B cell (primary cell): ENCODE measurements around the gene CALML5. TPM values are rescaled to one million over a fixed set of nuclear protein-coding genes. Genes with fewer than 3 reads are reported as not detected.

Source experiments
- ATAC-seq: fragments of 200-7000 bp; cut with Tn5 transposase; one replicate; pipeline ENCODE4 v1.10.0; 2021; ENCODE audit warnings: low read depth, mild to moderate bottlenecking, moderate number of reproducible peaks, moderate library complexity
- CTCF ChIA-PET: fragments of 350-600 bp; sonication (Branson Sonifier 250); formaldehyde crosslinking; loops from one replicate; lab custom pipeline; 2021; ENCODE audit warnings: antibody characterized with exemption, inconsistent platforms; lab: Charles Lee
- POLR2A ChIA-PET: fragments of 350-600 bp; sonication (Branson Sonifier 250); formaldehyde crosslinking; loops from one replicate; lab custom pipeline; 2021; ENCODE audit warnings: antibody characterized with exemption; lab: Charles Lee
- DNase-seq: peaks from one replicate; pipeline ENCODE4 v3.0.0; 2013
- H2AFZ ChIP-seq: 2 replicates; pipeline ENCODE4 v1.6.1; 2012; ENCODE audit warnings: mild to moderate bottlenecking, low read depth, low read length; ENCODE audit not compliant: insufficient read depth, poor library complexity, severe bottlenecking
- H3K27ac ChIP-seq, 2 donors: 1 replicate in 1 of 2; 2 replicates in 1 of 2; pipeline ENCODE4 v1.5.1; 2012 to 2013; ENCODE audit warnings: low read length in 2 of 2, mild to moderate bottlenecking in 2 of 2, moderate library complexity in 1 of 2
- H3K27me3 ChIP-seq, 4 experiments: fragments of 200-600 bp in 1 of 4; sonication (generic) in 1 of 4; replicated peaks in 1 of 4; 1 replicate in 2 of 4; 2 replicates in 2 of 4; pipeline versions ENCODE4 v1.6.1 to v1.7.0; 2013 to 2016; ENCODE audit warnings: low read length in 3 of 4, mild to moderate bottlenecking in 2 of 4, mixed read lengths in 1 of 4, moderate library complexity in 1 of 4; ENCODE audit not compliant: insufficient read depth in 4 of 4, control insufficient read depth in 3 of 4; ENCODE audit errors: control extremely low read depth in 1 of 4
- H3K36me3 ChIP-seq, 2 experiments: replicated peaks in 1 of 2; 1 replicate in 1 of 2; 2 replicates in 1 of 2; pipeline versions ENCODE4 v1.6.1 to v1.7.1; 2013; ENCODE audit warnings: low read length in 1 of 2; ENCODE audit not compliant: insufficient read depth in 2 of 2, control insufficient read depth in 1 of 2; ENCODE audit errors: control extremely low read depth in 1 of 2, extremely low read depth in 1 of 2
- H3K4me1 ChIP-seq, 2 donors: fragments of 200-600 bp in 1 of 2; sonication (generic) in 1 of 2; 1 replicate in 1 of 2; 2 replicates in 1 of 2; pipeline versions ENCODE4 v1.5.1 to v1.6.1; 2013 to 2017; ENCODE audit warnings: low read length in 2 of 2; ENCODE audit not compliant: control insufficient read depth in 2 of 2, insufficient read depth in 2 of 2
- H3K4me2 ChIP-seq: replicated peaks from 2 replicates; pipeline ENCODE3; 2012; ENCODE audit warnings: mild to moderate bottlenecking, low read depth, low read length; ENCODE audit not compliant: poor library complexity, severe bottlenecking
- H3K4me3 ChIP-seq, 5 experiments: fragments of 200-600 bp in 1 of 5; sonication (generic) in 1 of 5; 1 replicate in 3 of 5; 2 replicates in 2 of 5; pipeline versions ENCODE4 v1.5.1 to v1.7.0; 2011 to 2016; ENCODE audit warnings: low read length in 4 of 5, mild to moderate bottlenecking in 4 of 5, low read depth in 2 of 5, control low read depth in 1 of 5, moderate library complexity in 1 of 5; ENCODE audit not compliant: insufficient read depth in 1 of 5; ENCODE audit errors: control extremely low read depth in 1 of 5, extremely low read depth in 1 of 5
- H3K79me2 ChIP-seq: fragments of 200-600 bp; sonication (generic); one replicate; pipeline ENCODE4 v1.6.0; 2016; ENCODE audit warnings: low read length; ENCODE audit not compliant: control insufficient read depth, insufficient read depth
- H3K9ac ChIP-seq: fragments of 200-600 bp; sonication (generic); 2 replicates; pipeline ENCODE4 v1.6.1; 2017; ENCODE audit warnings: mild to moderate bottlenecking, low read length, moderate library complexity
- H3K9me3 ChIP-seq, 3 donors: one replicate each; pipeline versions ENCODE4 v1.6.1 to v1.7.1; 2013; ENCODE audit warnings: low read length in 2 of 3; ENCODE audit not compliant: control insufficient read depth in 2 of 3, insufficient read depth in 1 of 3; ENCODE audit errors: control extremely low read depth in 1 of 3
- H4K20me1 ChIP-seq: 2 replicates; pipeline ENCODE4 v1.6.0; 2012; ENCODE audit warnings: mild to moderate bottlenecking, low read length; ENCODE audit not compliant: insufficient read depth, control insufficient read depth, poor library complexity, severe bottlenecking
- H3K27ac Mint-ChIP-seq: one replicate; pipeline ENCODE4 v1.8.0; 2021; ENCODE audit warnings: mixed read lengths
- H3K27me3 Mint-ChIP-seq: one replicate; pipeline ENCODE4 v1.8.0; 2021; ENCODE audit warnings: mixed read lengths
- H3K4me1 Mint-ChIP-seq: one replicate; pipeline ENCODE4 v1.8.0; 2021; ENCODE audit warnings: mixed read lengths
- H3K4me3 Mint-ChIP-seq: one replicate; pipeline ENCODE4 v1.8.0; 2021; ENCODE audit warnings: mixed read lengths
- H3K9me3 Mint-ChIP-seq: one replicate; pipeline ENCODE4 v1.8.0; 2022; ENCODE audit warnings: mixed read lengths; ENCODE audit not compliant: insufficient read depth
- CTCF ChIP-seq: fragments of 200-600 bp; IDR thresholded peaks from one replicate; pipeline ENCODE4 v1.8.0; 2022; ENCODE audit warnings: antibody characterized with exemption, mild to moderate bottlenecking
- EZH2 ChIP-seq: IDR thresholded peaks from 2 replicates; pipeline ENCODE4 v1.6.1; 2012; ENCODE audit warnings: borderline replicate concordance, low read depth, mild to moderate bottlenecking, moderate library complexity, low read length; ENCODE audit not compliant: insufficient read depth, poor library complexity, severe bottlenecking
- WGBS: methylation state at CpG from one replicate; pipeline ENCODE4 v1.1.5; 2013; ENCODE audit warnings: missing lambda C conversion rate; ENCODE audit not compliant: insufficient coverage; 5-methylcytosine and 5-hydroxymethylcytosine counted together
- intact Hi-C: fragments of 100-400 bp; cut with micrococcal nuclease; formaldehyde crosslinking; loops from one replicate; pipeline ENCODE4 v1.10.0; 2022
- polyA plus RNA-seq: library from polyadenylated mRNA; depleted of rRNA; stranded (reverse); fragments of >200 nt; gene quantifications from 2 replicates; pipeline ENCODE4 v1.2.3, GENCODE V29; 2012
- total RNA-seq, 2 donors: library from RNA; stranded (reverse); fragments of 120-200 nt in 1 of 2; gene quantifications; 1 replicate in 1 of 2; 2 replicates in 1 of 2; pipeline versions ENCODE4 v1.2.3 to v1.2.4, GENCODE V29; 2013 to 2022

CALML5 gene
- total and polyA plus RNA-seq, 2 donors (not counting 1 experiment from before 2014, with no cell fraction given), result not detected

GRCh38 chr10:5503477-5503835 lies 4.1 kb upstream of the CALML5 start:
- H3K27me3 ChIP-seq, result peaks cover 0 to 4% (median 1%) of the 10 kb centered on the region in 4 experiments
- no peaks in the 10 kb centered on the region for H3K4me1 ChIP-seq
- H3K27ac ChIP-seq, result no peak overlapping the region
- no peaks in the 10 kb centered on the region for H3K4me1 Mint-ChIP-seq
- ATAC-seq (no peak), DNase-seq (no peak)
- no peak overlapping the region for H3K4me3 ChIP-seq
- peaks cover 14% of the 10 kb centered on the region for H3K27me3 Mint-ChIP-seq
- H3K9me3 ChIP-seq, result no peaks in the 10 kb centered on the region
- H3K9me3 Mint-ChIP-seq, result no peaks in the 10 kb centered on the region
- no peaks in the 10 kb centered on the region for H3K79me2 ChIP-seq
- CTCF ChIA-PET, result no interaction called here
- H2AFZ ChIP-seq, result no peak overlapping the region
- TF ChIP-seq EZH2 (no peak), CTCF (no peak)
- no peak overlapping the region for H3K9ac ChIP-seq
- no peaks in the 10 kb centered on the region for H3K36me3 ChIP-seq
- intact Hi-C loops, result no loop called here
- POLR2A ChIA-PET, result no interaction called here
- no peak overlapping the region for H3K4me3 Mint-ChIP-seq
- 60% methylated on average over 1 of the region's 3 CpGs for WGBS
- H3K4me2 ChIP-seq, result no peak overlapping the region
- H3K27ac Mint-ChIP-seq, result no peak overlapping the region
- H4K20me1 ChIP-seq, result no peaks in the 10 kb centered on the region

GRCh38 chr10:5502571-5503476 lies 3.5 kb upstream of the CALML5 start:
- Histone ChIP-seq H4K20me1 (no peaks in the 10 kb centered on the region), H3K36me3 (no peaks in the 10 kb centered on the region), H2AFZ (no peak overlapping the region), H3K9ac (no peak overlapping the region), H3K79me2 (no peaks in the 10 kb centered on the region), H3K4me1 (no peaks in the 10 kb centered on the region), H3K4me2 (no peak overlapping the region), H3K27ac (no peak overlapping the region), H3K27me3 (peaks cover 0 to 4% (median 1%) of the 10 kb centered on the region in 4 experiments), H3K9me3 (no peaks in the 10 kb centered on the region), H3K4me3 (no peak overlapping the region)
- CTCF ChIA-PET, result no interaction called here
- no peak for ATAC-seq
- Mint-ChIP-seq H3K27ac (no peak overlapping the region), H3K4me1 (no peaks in the 10 kb centered on the region), H3K27me3 (peaks cover 14% of the 10 kb centered on the region), H3K4me3 (no peak overlapping the region), H3K9me3 (no peaks in the 10 kb centered on the region)
- intact Hi-C loops, result no loop called here
- no peak for TF ChIP-seq EZH2
- no peak for TF ChIP-seq CTCF
- POLR2A ChIA-PET, result no interaction called here
- no peak for DNase-seq
- 78% methylated on average over 11 of the region's 14 CpGs for WGBS
